Astrocyte (in vitro differentiated cells and primary cell): ENCODE measurements around the gene C10orf105. TPM values are rescaled to one million over a fixed set of nuclear protein-coding genes. Genes with fewer than 3 reads are reported as not detected.

Source experiments
- DNase-seq: peaks from one replicate; pipeline ENCODE4 v3.0.0-alpha.2; 2010; ENCODE audit warnings: low read depth
- FAIRE-seq: peaks from 2 replicates; lab custom pipeline; 2011; peaks lifted over from hg19 to GRCh38; lab: Jason Lieb, UNC
- H2AFZ ChIP-seq: 2 replicates; pipeline ENCODE4 v1.6.0; 2012; ENCODE audit warnings: low read depth, low read length, inconsistent platforms
- H3K27ac ChIP-seq: 2 replicates; pipeline ENCODE4 v1.5.1; 2011; ENCODE audit warnings: low read depth, low read length, inconsistent platforms
- H3K27me3 ChIP-seq: 2 replicates; pipeline ENCODE4 v1.6.0; 2011; ENCODE audit warnings: low read length, inconsistent platforms; ENCODE audit not compliant: insufficient read depth
- H3K36me3 ChIP-seq: 2 replicates; pipeline ENCODE4 v1.5.1; 2011; ENCODE audit warnings: low read length, inconsistent platforms; ENCODE audit not compliant: insufficient read depth
- H3K4me1 ChIP-seq: 2 replicates; pipeline ENCODE4 v1.5.1; 2011; ENCODE audit warnings: low read length, inconsistent platforms; ENCODE audit not compliant: insufficient read depth
- H3K4me2 ChIP-seq: 2 replicates; pipeline ENCODE4 v1.6.0; 2012; ENCODE audit warnings: low read length, inconsistent platforms
- H3K4me3 ChIP-seq: 2 replicates; pipeline ENCODE4 v1.5.1; 2011; ENCODE audit warnings: low read depth, mild to moderate bottlenecking, low read length, inconsistent platforms; ENCODE audit not compliant: insufficient read depth
- H3K79me2 ChIP-seq: 2 replicates; pipeline ENCODE4 v1.6.0; 2012; ENCODE audit warnings: mild to moderate bottlenecking, low read length, inconsistent platforms; ENCODE audit not compliant: insufficient read depth
- H3K9ac ChIP-seq: 2 replicates; pipeline ENCODE4 v1.6.0; 2012; ENCODE audit warnings: mild to moderate bottlenecking, low read length, inconsistent platforms
- H3K9me3 ChIP-seq: 2 replicates; pipeline ENCODE4 v1.5.1; 2012; ENCODE audit warnings: low read depth, mild to moderate bottlenecking, low read length, inconsistent platforms; ENCODE audit not compliant: insufficient read depth
- H4K20me1 ChIP-seq: 2 replicates; pipeline ENCODE4 v1.6.0; 2012; ENCODE audit warnings: low read length, inconsistent platforms; ENCODE audit not compliant: insufficient read depth
- H3K27ac Mint-ChIP-seq: one replicate; pipeline ENCODE4 v1.8.0; 2021; ENCODE audit warnings: mild to moderate bottlenecking, mixed read lengths; ENCODE audit not compliant: unreplicated experiment
- H3K27me3 Mint-ChIP-seq: one replicate; pipeline ENCODE4 v1.8.0; 2021; ENCODE audit warnings: low read depth, mixed read lengths; ENCODE audit not compliant: unreplicated experiment
- H3K36me3 Mint-ChIP-seq: one replicate; pipeline ENCODE4 v1.8.0; 2021; ENCODE audit warnings: low read depth, mixed read lengths; ENCODE audit not compliant: unreplicated experiment
- H3K4me1 Mint-ChIP-seq: one replicate; pipeline ENCODE4 v1.8.0; 2021; ENCODE audit warnings: low read depth, mixed read lengths; ENCODE audit not compliant: unreplicated experiment
- H3K4me3 Mint-ChIP-seq: one replicate; pipeline ENCODE4 v1.8.0; 2021; ENCODE audit warnings: mild to moderate bottlenecking, moderate library complexity, mixed read lengths; ENCODE audit not compliant: unreplicated experiment
- H3K9me3 Mint-ChIP-seq: one replicate; pipeline ENCODE4 v1.8.0; 2021; ENCODE audit warnings: mild to moderate bottlenecking, mixed read lengths; ENCODE audit not compliant: unreplicated experiment
- EZH2 ChIP-seq: IDR thresholded peaks from 2 replicates; pipeline ENCODE4 v1.6.1; 2012; ENCODE audit warnings: mild to moderate bottlenecking, low read length, inconsistent platforms; ENCODE audit not compliant: insufficient read depth
- total RNA-seq: library from RNA; stranded (reverse); gene quantifications from 2 replicates; pipeline ENCODE4 v1.2.1, GENCODE V29; 2021
- TF ChIP-seq, protein P1 (sequence below): IDR thresholded peaks from 2 replicates; pipeline ENCODE4 v1.5.1; 2011; ENCODE audit warnings: low read depth, mild to moderate bottlenecking, inconsistent platforms, low read length, moderate library complexity; ENCODE audit not compliant: insufficient read depth

Gene C10orf105
- total RNA-seq, 1 donor from 2014 or later, result not detected

GRCh38 chr10:71687480-71687879, 32.1 kb downstream of the C10orf105 start:
- DNase-seq (no peak), FAIRE-seq (no peak)
- Histone ChIP-seq H3K79me2 (no peaks in the 10 kb centered on the region), H3K9ac (no peak overlapping the region), H3K36me3 (no peaks in the 10 kb centered on the region), H3K27ac (no peak overlapping the region), H3K4me3 (no peak overlapping the region), H3K27me3 (peaks cover 15% of the 10 kb centered on the region), H3K4me2 (no peak overlapping the region), H3K9me3 (peaks cover 2% of the 10 kb centered on the region), H2AFZ (no peak overlapping the region), H3K4me1 (no peaks in the 10 kb centered on the region), H4K20me1 (no peaks in the 10 kb centered on the region)
- TF ChIP-seq, protein P1, sequence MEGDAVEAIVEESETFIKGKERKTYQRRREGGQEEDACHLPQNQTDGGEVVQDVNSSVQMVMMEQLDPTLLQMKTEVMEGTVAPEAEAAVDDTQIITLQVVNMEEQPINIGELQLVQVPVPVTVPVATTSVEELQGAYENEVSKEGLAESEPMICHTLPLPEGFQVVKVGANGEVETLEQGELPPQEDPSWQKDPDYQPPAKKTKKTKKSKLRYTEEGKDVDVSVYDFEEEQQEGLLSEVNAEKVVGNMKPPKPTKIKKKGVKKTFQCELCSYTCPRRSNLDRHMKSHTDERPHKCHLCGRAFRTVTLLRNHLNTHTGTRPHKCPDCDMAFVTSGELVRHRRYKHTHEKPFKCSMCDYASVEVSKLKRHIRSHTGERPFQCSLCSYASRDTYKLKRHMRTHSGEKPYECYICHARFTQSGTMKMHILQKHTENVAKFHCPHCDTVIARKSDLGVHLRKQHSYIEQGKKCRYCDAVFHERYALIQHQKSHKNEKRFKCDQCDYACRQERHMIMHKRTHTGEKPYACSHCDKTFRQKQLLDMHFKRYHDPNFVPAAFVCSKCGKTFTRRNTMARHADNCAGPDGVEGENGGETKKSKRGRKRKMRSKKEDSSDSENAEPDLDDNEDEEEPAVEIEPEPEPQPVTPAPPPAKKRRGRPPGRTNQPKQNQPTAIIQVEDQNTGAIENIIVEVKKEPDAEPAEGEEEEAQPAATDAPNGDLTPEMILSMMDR, result no peak
- TF ChIP-seq EZH2, result no peak
- Mint-ChIP-seq H3K9me3 (peaks cover 3% of the 10 kb centered on the region), H3K27ac (no peak overlapping the region), H3K4me1 (peaks cover 6% of the 10 kb centered on the region), H3K27me3 (peaks cover 50% of the 10 kb centered on the region), H3K36me3 (peaks cover 1% of the 10 kb centered on the region), H3K4me3 (no peak overlapping the region)

DNA sequence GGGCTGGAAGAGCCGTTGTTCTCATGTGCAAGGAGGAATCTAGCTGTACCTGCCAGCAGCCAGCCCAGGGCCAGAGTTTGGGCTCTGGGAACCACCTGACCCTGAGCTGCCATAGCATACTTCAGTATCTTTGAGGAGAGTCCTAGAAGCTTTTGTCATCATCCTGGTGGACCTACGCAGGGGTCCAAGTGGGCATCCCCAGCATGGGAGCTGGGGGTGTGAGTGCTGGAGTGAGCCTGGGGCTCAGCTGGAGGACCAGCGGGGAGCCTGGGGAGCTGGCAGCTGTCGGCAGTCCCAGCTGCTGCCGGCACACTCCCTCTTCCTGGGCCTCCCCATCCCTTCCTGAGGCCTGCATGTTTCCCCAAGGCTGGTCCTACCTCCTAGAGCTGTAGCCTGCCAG, 32.5 kb downstream of the C10orf105 start:
- no peak overlapping the region for H3K4me3 Mint-ChIP-seq
- FAIRE-seq (no peak), DNase-seq (no peak)
- H4K20me1 ChIP-seq, result no peaks in the 10 kb centered on the region
- no peak overlapping the region for H3K9ac ChIP-seq
- peaks cover 2% of the 10 kb centered on the region for H3K9me3 ChIP-seq
- H3K9me3 Mint-ChIP-seq, result peaks cover 3% of the 10 kb centered on the region
- peaks cover 49% of the 10 kb centered on the region for H3K27me3 Mint-ChIP-seq
- H3K4me3 ChIP-seq, result no peak overlapping the region
- H3K27ac ChIP-seq, result no peak overlapping the region
- H3K27me3 ChIP-seq, result peaks cover 19% of the 10 kb centered on the region
- H2AFZ ChIP-seq, result no peak overlapping the region
- H3K27ac Mint-ChIP-seq, result no peak overlapping the region
- peaks cover 6% of the 10 kb centered on the region for H3K4me1 Mint-ChIP-seq
- H3K36me3 ChIP-seq, result no peaks in the 10 kb centered on the region
- no peak for TF ChIP-seq EZH2
- TF ChIP-seq, protein P1, result no peak
- H3K4me1 ChIP-seq, result no peaks in the 10 kb centered on the region
- peaks cover 1% of the 10 kb centered on the region for H3K36me3 Mint-ChIP-seq
- no peak overlapping the region for H3K4me2 ChIP-seq
- no peaks in the 10 kb centered on the region for H3K79me2 ChIP-seq

DNA sequence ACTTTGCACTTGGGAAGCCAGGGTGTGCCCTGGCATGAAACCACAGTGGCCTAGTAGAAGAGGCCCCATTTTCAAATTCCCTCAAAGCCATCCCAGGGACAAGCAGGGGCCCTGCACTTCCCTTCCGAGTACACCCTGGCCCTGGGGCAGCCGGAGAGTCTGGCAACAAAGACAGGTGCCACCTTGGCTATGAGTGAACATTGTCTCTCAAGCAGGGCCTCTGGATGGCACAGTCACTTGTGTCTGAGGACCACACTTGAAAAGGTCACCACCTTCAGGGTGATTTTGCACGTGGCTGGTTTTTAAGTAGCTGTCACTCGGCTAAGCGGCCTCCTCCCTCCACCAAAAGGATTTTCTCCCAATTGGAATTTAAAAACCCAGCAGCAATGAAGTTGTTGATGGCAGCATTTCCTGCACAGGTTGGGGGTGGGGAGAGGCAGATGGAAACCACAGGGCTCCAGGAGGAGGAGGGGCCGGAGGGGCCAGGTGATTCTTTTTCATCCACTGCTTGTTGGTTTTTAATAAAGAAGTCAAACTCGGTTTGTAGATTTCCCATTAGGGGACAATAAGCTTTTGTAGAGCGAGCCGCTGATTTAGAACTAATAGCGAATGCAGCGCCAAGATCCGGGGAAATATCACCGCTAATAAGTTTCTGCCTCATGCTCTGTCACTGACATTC, 33.9 kb downstream of the C10orf105 start:
- Mint-ChIP-seq H3K9me3 (peaks cover 3% of the 10 kb centered on the region), H3K27me3 (peaks cover 56% of the 10 kb centered on the region), H3K36me3 (peaks cover 1% of the 10 kb centered on the region), H3K27ac (no peak overlapping the region), H3K4me3 (no peak overlapping the region), H3K4me1 (peaks cover 6% of the 10 kb centered on the region)
- no peak for TF ChIP-seq EZH2
- TF ChIP-seq, protein P1, result no peak
- H3K27ac ChIP-seq, result no peak overlapping the region
- no peaks in the 10 kb centered on the region for H4K20me1 ChIP-seq
- FAIRE-seq, result no peak
- no peaks in the 10 kb centered on the region for H3K36me3 ChIP-seq
- no peak overlapping the region for H3K4me3 ChIP-seq
- H3K9ac ChIP-seq, result no peak overlapping the region
- H2AFZ ChIP-seq, result no peak overlapping the region
- no peak overlapping the region for H3K4me2 ChIP-seq
- no peaks in the 10 kb centered on the region for H3K4me1 ChIP-seq
- no peaks in the 10 kb centered on the region for H3K79me2 ChIP-seq
- H3K27me3 ChIP-seq, result peaks cover 18% of the 10 kb centered on the region
- DNase-seq, result no peak
- H3K9me3 ChIP-seq, result peaks cover 2% of the 10 kb centered on the region
